ENCODE results near the gene TNFRSF25. TPM values are rescaled to one million over a fixed set of nuclear protein-coding genes. Genes with fewer than 3 reads are reported as not detected.
A peak's percentile ranks its signal among the peaks of the same experiment; 100 is the strongest.
"Not testable (repeated sequence)": the region's sequence is repeated elsewhere in the genome, so short reads cannot be mapped to it uniquely, and the experiment has no call there.

The TNFRSF25 gene
- total RNA-seq, 5 donors from 2014 or later (not counting 1 experiment from before 2014, with no cell fraction given) = 215 to 580 (median 446) TPM

GRCh38 chr1:6440198-6441126 is 25.5 kb downstream of the TNFRSF25 start:
- peak in 34 of 35 experiments; percentile 36 to 80 (median 64) for DNase-seq
- Histone ChIP-seq H3K9me3 (no peaks in the 10 kb centered on the region), H3K27me3 (replicated peaks in 1 of 2; ENCODE audit: control insufficient read depth in 2 of 2, extremely low read depth in 1 of 2, insufficient read depth in 2 of 2, low read length in 1 of 2) (peaks cover 0 to 71% of the 10 kb centered on the region in 2 experiments), H3K36me3 (ENCODE audit: control insufficient read depth in 2 of 2, extremely low read depth in 1 of 2, insufficient read depth in 1 of 2, low read length in 1 of 2) (no peaks in the 10 kb centered on the region), H3K4me1 (ENCODE audit: control insufficient read depth in 1 of 2, extremely low read depth in 1 of 2, insufficient read depth in 2 of 2, low read length in 2 of 2) (peaks cover 0 to 21% of the 10 kb centered on the region in 2 experiments), H3K27ac (ENCODE audit: low read length) (no peak overlapping the region), H3K4me3 (ENCODE audit: control insufficient read depth in 1 of 2, extremely low read depth in 1 of 2, low read length in 1 of 2) (no peak overlapping the region)
- POLR2A ChIA-PET = interaction anchor here in 1 of 2 donors (0.6 kb wide), 2 partner anchors 20 to 165 kb away, joined by 4 read pairs; no protein-coding TSS in a partner anchor
- H3K27me3 Mint-ChIP-seq = peaks cover 30 to 45% of the 10 kb centered on the region in 2 donors
- ATAC-seq (replicated peaks in 1 of 4) = peak; percentile 83 to 88 (median 86)
- H3K27ac Mint-ChIP-seq = no peak overlapping the region
- 9% methylated on average over 78 of the region's 101 CpGs for WGBS (ENCODE audit: insufficient coverage)
- CTCF ChIA-PET = interaction anchor here (0.6 to 1.2 kb wide), 6 partner anchors 17 to 261 kb away, joined by 3 to 7 read pairs (median 4); partner anchors contain the start of genes DNAJC11 (in 1 of the 2) and TNFRSF25 (in 1 of the 2)
- peak overlapping the region in 2 of 3 donors; percentile 28 to 77 for H3K4me3 Mint-ChIP-seq
- H3K36me3 Mint-ChIP-seq = no peaks in the 10 kb centered on the region
- H3K4me1 Mint-ChIP-seq = peaks cover 13 to 25% (median 19%) of the 10 kb centered on the region in 3 donors
- H3K9me3 Mint-ChIP-seq = no peaks in the 10 kb centered on the region

- Histone ChIP-seq H3K9me3 (no peaks in the 10 kb centered on the region), H3K27ac (ENCODE audit: low read length) (no peak overlapping the region), H3K27me3 (replicated peaks in 1 of 2; ENCODE audit: control insufficient read depth in 2 of 2, extremely low read depth in 1 of 2, insufficient read depth in 2 of 2, low read length in 1 of 2) (peaks cover 0 to 54% of the 10 kb centered on the region in 2 experiments), H3K36me3 (ENCODE audit: control insufficient read depth in 2 of 2, extremely low read depth in 1 of 2, insufficient read depth in 1 of 2, low read length in 1 of 2) (no peaks in the 10 kb centered on the region), H3K4me3 (ENCODE audit: control insufficient read depth in 1 of 2, extremely low read depth in 1 of 2, low read length in 1 of 2) (no peak overlapping the region), H3K4me1 (ENCODE audit: control insufficient read depth in 1 of 2, extremely low read depth in 1 of 2, insufficient read depth in 2 of 2, low read length in 2 of 2) (peaks cover 0 to 21% of the 10 kb centered on the region in 2 experiments)
- H3K9me3 Mint-ChIP-seq = no peaks in the 10 kb centered on the region
- WGBS (ENCODE audit: insufficient coverage) = 3% methylated on average over 4 of the region's 5 CpGs
- peak overlapping the region in 1 of 3 donors; percentile 52 for H3K4me3 Mint-ChIP-seq
- peak overlapping the region in 1 of 2 donors; percentile 21 for H3K27ac Mint-ChIP-seq
- peaks cover 19 to 31% of the 10 kb centered on the region in 2 donors for H3K27me3 Mint-ChIP-seq
- peak in 34 of 35 experiments; percentile 25 to 83 (median 58) for DNase-seq
- peaks cover 9 to 18% (median 14%) of the 10 kb centered on the region in 3 donors for H3K4me1 Mint-ChIP-seq
- peak; percentile 41 to 60 (median 49) for ATAC-seq (replicated peaks in 1 of 4)
- no peaks in the 10 kb centered on the region for H3K36me3 Mint-ChIP-seq
- ChIA-PET POLR2A (interaction anchor here in 1 of 2 donors (0.6 to 0.7 kb wide), 2 partner anchors 22 to 172 kb away, joined by 3 to 7 read pairs; no protein-coding TSS in a partner anchor), CTCF (interaction anchor here (1.0 to 1.4 kb wide), 4 partner anchors 11 to 17 kb away, joined by 3 to 5 read pairs (median 5); no protein-coding TSS in a partner anchor)
Measured at GRCh38 chr1:6438047-6438525, 27.9 kb downstream of the TNFRSF25 start.

- Histone ChIP-seq H3K4me1 (ENCODE audit: control insufficient read depth in 1 of 2, extremely low read depth in 1 of 2, insufficient read depth in 2 of 2, low read length in 2 of 2) (peaks cover 0 to 21% of the 10 kb centered on the region in 2 experiments), H3K27me3 (replicated peaks in 1 of 2; ENCODE audit: control insufficient read depth in 2 of 2, extremely low read depth in 1 of 2, insufficient read depth in 2 of 2, low read length in 1 of 2) (peaks cover 0 to 54% of the 10 kb centered on the region in 2 experiments)
- H3K4me3 Mint-ChIP-seq; H3K9me3 ChIP-seq; H3K27ac Mint-ChIP-seq; H3K36me3 Mint-ChIP-seq; ATAC-seq (replicated peaks in 1 of 4); H3K4me3 ChIP-seq (ENCODE audit: control insufficient read depth in 1 of 2, extremely low read depth in 1 of 2, low read length in 1 of 2); POLR2A ChIA-PET; H3K36me3 ChIP-seq (ENCODE audit: control insufficient read depth in 2 of 2, extremely low read depth in 1 of 2, insufficient read depth in 1 of 2, low read length in 1 of 2); H3K9me3 Mint-ChIP-seq; H3K27ac ChIP-seq (ENCODE audit: low read length); DNase-seq: not testable (repeated sequence)
- H3K27me3 Mint-ChIP-seq = peaks cover 19 to 31% of the 10 kb centered on the region in 2 donors
- peaks cover 9 to 18% (median 14%) of the 10 kb centered on the region in 3 donors for H3K4me1 Mint-ChIP-seq
- WGBS (ENCODE audit: insufficient coverage) = 63% methylated on average over 16 of the region's 22 CpGs
- CTCF ChIA-PET = interaction anchor here in 1 of 2 donors (0.7 to 1.4 kb wide), 3 partner anchors 14 to 98 kb away, joined by 3 to 5 read pairs (median 5); no protein-coding TSS in a partner anchor
Measured at GRCh38 chr1:6437012-6437700, 28.8 kb downstream of the TNFRSF25 start.

- H3K36me3 ChIP-seq (ENCODE audit: control insufficient read depth in 2 of 2, extremely low read depth in 1 of 2, insufficient read depth in 1 of 2, low read length in 1 of 2); H3K9me3 Mint-ChIP-seq; H3K4me3 Mint-ChIP-seq; H3K36me3 Mint-ChIP-seq; H3K27ac Mint-ChIP-seq; H3K9me3 ChIP-seq; H3K27ac ChIP-seq (ENCODE audit: low read length); POLR2A ChIA-PET; CTCF ChIA-PET; H3K4me3 ChIP-seq (ENCODE audit: control insufficient read depth in 1 of 2, extremely low read depth in 1 of 2, low read length in 1 of 2); DNase-seq; ATAC-seq (replicated peaks in 1 of 4): not testable (repeated sequence)
- Histone ChIP-seq H3K27me3 (replicated peaks in 1 of 2; ENCODE audit: control insufficient read depth in 2 of 2, extremely low read depth in 1 of 2, insufficient read depth in 2 of 2, low read length in 1 of 2) (peaks cover 0 to 46% of the 10 kb centered on the region in 2 experiments), H3K4me1 (ENCODE audit: control insufficient read depth in 1 of 2, extremely low read depth in 1 of 2, insufficient read depth in 2 of 2, low read length in 2 of 2) (peaks cover 0 to 21% of the 10 kb centered on the region in 2 experiments)
- peaks cover 9 to 18% (median 14%) of the 10 kb centered on the region in 3 donors for H3K4me1 Mint-ChIP-seq
- WGBS (ENCODE audit: insufficient coverage) = no CpG with 5 or more reads among the region's 3 CpGs
- H3K27me3 Mint-ChIP-seq = peaks cover 19 to 26% of the 10 kb centered on the region in 2 donors
Measured at GRCh38 chr1:6436277-6436676, 29.7 kb downstream of the TNFRSF25 start.

- Histone ChIP-seq H3K27ac (ENCODE audit: low read length) (no peak overlapping the region), H3K4me3 (ENCODE audit: control insufficient read depth in 1 of 2, extremely low read depth in 1 of 2, low read length in 1 of 2) (no peak overlapping the region), H3K9me3 (no peaks in the 10 kb centered on the region), H3K36me3 (ENCODE audit: control insufficient read depth in 2 of 2, extremely low read depth in 1 of 2, insufficient read depth in 1 of 2, low read length in 1 of 2) (no peaks in the 10 kb centered on the region), H3K27me3 (replicated peaks in 1 of 2; ENCODE audit: control insufficient read depth in 2 of 2, extremely low read depth in 1 of 2, insufficient read depth in 2 of 2, low read length in 1 of 2) (peaks cover 0 to 45% of the 10 kb centered on the region in 2 experiments), H3K4me1 (ENCODE audit: control insufficient read depth in 1 of 2, extremely low read depth in 1 of 2, insufficient read depth in 2 of 2, low read length in 2 of 2) (peaks cover 0 to 15% of the 10 kb centered on the region in 2 experiments)
- no peak overlapping the region for H3K27ac Mint-ChIP-seq
- H3K9me3 Mint-ChIP-seq = no peaks in the 10 kb centered on the region
- peaks cover 9 to 18% (median 10%) of the 10 kb centered on the region in 3 donors for H3K4me1 Mint-ChIP-seq
- DNase-seq = no peak
- 89% methylated on average over 1 of the region's 3 CpGs for WGBS (ENCODE audit: insufficient coverage)
- no peak overlapping the region for H3K4me3 Mint-ChIP-seq
- peaks cover 19 to 22% of the 10 kb centered on the region in 2 donors for H3K27me3 Mint-ChIP-seq
- POLR2A ChIA-PET = no interaction called here
- ATAC-seq (replicated peaks in 1 of 4) = no peak
- CTCF ChIA-PET = no interaction called here
- H3K36me3 Mint-ChIP-seq = no peaks in the 10 kb centered on the region
Measured at GRCh38 chr1:6435547-6435946, 30.4 kb downstream of the TNFRSF25 start.

- DNase-seq (no peak), ATAC-seq (replicated peaks in 1 of 4) (no peak)
- Mint-ChIP-seq H3K27ac (no peak overlapping the region), H3K4me1 (peaks cover 9 to 18% (median 10%) of the 10 kb centered on the region in 3 donors), H3K36me3 (no peaks in the 10 kb centered on the region), H3K9me3 (no peaks in the 10 kb centered on the region), H3K27me3 (peaks cover 19 to 22% of the 10 kb centered on the region in 2 donors), H3K4me3 (no peak overlapping the region)
- 91% methylated on average over 2 of the region's 15 CpGs for WGBS (ENCODE audit: insufficient coverage)
- no peaks in the 10 kb centered on the region for H3K9me3 ChIP-seq
- peaks cover 0 to 47% of the 10 kb centered on the region in 2 experiments for H3K27me3 ChIP-seq (replicated peaks in 1 of 2; ENCODE audit: control insufficient read depth in 2 of 2, extremely low read depth in 1 of 2, insufficient read depth in 2 of 2, low read length in 1 of 2)
- H3K36me3 ChIP-seq (ENCODE audit: control insufficient read depth in 2 of 2, extremely low read depth in 1 of 2, insufficient read depth in 1 of 2, low read length in 1 of 2) = no peaks in the 10 kb centered on the region
- POLR2A ChIA-PET = no interaction called here
- peaks cover 0 to 13% of the 10 kb centered on the region in 2 experiments for H3K4me1 ChIP-seq (ENCODE audit: control insufficient read depth in 1 of 2, extremely low read depth in 1 of 2, insufficient read depth in 2 of 2, low read length in 2 of 2)
- CTCF ChIA-PET = no interaction called here
- no peak overlapping the region for H3K4me3 ChIP-seq (ENCODE audit: control insufficient read depth in 1 of 2, extremely low read depth in 1 of 2, low read length in 1 of 2)
- H3K27ac ChIP-seq (ENCODE audit: low read length) = no peak overlapping the region
Measured at GRCh38 chr1:6435129-6435528, 30.8 kb downstream of the TNFRSF25 start.
